Activated CD8-positive, alpha-beta memory T cell treated with anti-CD3 and anti-CD28 coated beads, Interleukin-2, amount 50 U/mL, for 24 hours (primary cell): ENCODE data around the gene ACYP2.
A peak's percentile ranks its signal among the peaks of the same experiment; 100 is the strongest.
"Not testable (repeated sequence)": the region's sequence is repeated elsewhere in the genome, so short reads cannot be mapped to it uniquely, and the experiment has no call there.

ENCODE experiments used
- DNase-seq: peaks from one replicate; pipeline ENCODE4 v3.0.0-alpha.2; 2020; ENCODE audit errors: extremely low read depth

ACYP2 gene

GRCh38 chr2:54115284-54116137 lies at the start of gene ACYP2:
ACYP2 (plus strand) TSS chr2:54115615.
- peak; percentile 88 for DNase-seq

- no peak for DNase-seq
Observed at GRCh38 chr2:54065891-54066290, 49.5 kb upstream of the ACYP2 start.

GRCh38 chr2:54067851-54068375 lies 47.5 kb upstream of the ACYP2 start:
- DNase-seq: no peak

GRCh38 chr2:54072483-54072882 lies 42.9 kb upstream of the ACYP2 start:
- not testable (repeated sequence) for DNase-seq

- no peak for DNase-seq
Observed at GRCh38 chr2:54073796-54074195, 41.6 kb upstream of the ACYP2 start.

GRCh38 chr2:54074606-54075341 lies 40.6 kb upstream of the ACYP2 start:
- DNase-seq: no peak

- no peak for DNase-seq
Observed at GRCh38 chr2:54076586-54076985, 38.8 kb upstream of the ACYP2 start.

- no peak for DNase-seq
Observed at GRCh38 chr2:54077088-54077900, 38.1 kb upstream of the ACYP2 start.

- DNase-seq: no peak
Observed at GRCh38 chr2:54079331-54079730, 36.1 kb upstream of the ACYP2 start.

GRCh38 chr2:54081574-54081973 lies 33.8 kb upstream of the ACYP2 start:
- peak; percentile 14 for DNase-seq

- DNase-seq: no peak
Observed at GRCh38 chr2:54083021-54083420, 32.4 kb upstream of the ACYP2 start.

- no peak for DNase-seq
Observed at GRCh38 chr2:54083445-54083844, 32.0 kb upstream of the ACYP2 start.

GRCh38 chr2:54084600-54084999 lies 30.8 kb upstream of the ACYP2 start:
- DNase-seq: no peak

- no peak for DNase-seq
Observed at GRCh38 chr2:54085069-54085468, 30.3 kb upstream of the ACYP2 start.

- no peak for DNase-seq
Observed at GRCh38 chr2:54086157-54086556, 29.3 kb upstream of the ACYP2 start.

- no peak for DNase-seq
Observed at GRCh38 chr2:54088191-54088634, 27.2 kb upstream of the ACYP2 start.

- DNase-seq: no peak
Observed at GRCh38 chr2:54088719-54089118, 26.7 kb upstream of the ACYP2 start.

GRCh38 chr2:54090521-54091117 lies 24.8 kb upstream of the ACYP2 start:
- no peak for DNase-seq

- DNase-seq: no peak
Observed at GRCh38 chr2:54092940-54093339, 22.5 kb upstream of the ACYP2 start.

- DNase-seq: not testable (repeated sequence)
Observed at GRCh38 chr2:54095406-54095805, 20.0 kb upstream of the ACYP2 start.

- DNase-seq: not testable (repeated sequence)
Observed at GRCh38 chr2:54096141-54096540, 19.3 kb upstream of the ACYP2 start.
